Suprapubic skin (tissue), 4 donors: ENCODE data around the gene GAPDHS.

Experiments used
- CTCF ChIP-seq, 2 donors: fragments of 200-600 bp in 1 of 2; fragments of 450-650 bp in 1 of 2; sonication (generic) in 1 of 2; IDR thresholded peaks; one replicate each; pipeline ENCODE4 v1.5.1; 2016 to 2019; ENCODE audit warnings: antibody characterized with exemption in 2 of 2, mild to moderate bottlenecking in 1 of 2, moderate library complexity in 1 of 2
- EP300 ChIP-seq: sonication (generic); formaldehyde crosslinking; IDR thresholded peaks from one replicate; pipeline ENCODE4 v1.6.1; 2017; ENCODE audit warnings: antibody characterized with exemption
- POLR2A ChIP-seq, 2 donors: fragments of 450-650 bp; IDR thresholded peaks; one replicate each; pipeline ENCODE4 v1.6.1; 2017; ENCODE audit warnings: antibody characterized with exemption in 2 of 2, mild to moderate bottlenecking in 2 of 2, moderate library complexity in 2 of 2
- POLR2AphosphoS5 ChIP-seq, 3 donors: sonication (generic); formaldehyde crosslinking; IDR thresholded peaks; one replicate each; pipeline ENCODE4 v1.6.1; 2017; ENCODE audit warnings: antibody characterized with exemption in 3 of 3

GRCh38 chr19:35495107-35496064 lies 37.9 kb upstream of the GAPDHS start:
- TF ChIP-seq POLR2A (IDR thresholded peaks at IDR 0.05): no peak
- peak; percentile 95 to 100 for TF ChIP-seq CTCF (IDR thresholded peaks at IDR 0.05)
- TF ChIP-seq EP300: no peak
- no peak for TF ChIP-seq POLR2AphosphoS5 (IDR thresholded peaks at IDR 0.05)
